ENCODE results near the gene TMEM154. TPM values are rescaled to one million over a fixed set of nuclear protein-coding genes. Genes with fewer than 3 reads are reported as not detected.
A peak's percentile ranks its signal among the peaks of the same experiment; 100 is the strongest.

The TMEM154 gene
- total RNA-seq, 1 experiment from 2014 or later: 34.5 TPM

DNA sequence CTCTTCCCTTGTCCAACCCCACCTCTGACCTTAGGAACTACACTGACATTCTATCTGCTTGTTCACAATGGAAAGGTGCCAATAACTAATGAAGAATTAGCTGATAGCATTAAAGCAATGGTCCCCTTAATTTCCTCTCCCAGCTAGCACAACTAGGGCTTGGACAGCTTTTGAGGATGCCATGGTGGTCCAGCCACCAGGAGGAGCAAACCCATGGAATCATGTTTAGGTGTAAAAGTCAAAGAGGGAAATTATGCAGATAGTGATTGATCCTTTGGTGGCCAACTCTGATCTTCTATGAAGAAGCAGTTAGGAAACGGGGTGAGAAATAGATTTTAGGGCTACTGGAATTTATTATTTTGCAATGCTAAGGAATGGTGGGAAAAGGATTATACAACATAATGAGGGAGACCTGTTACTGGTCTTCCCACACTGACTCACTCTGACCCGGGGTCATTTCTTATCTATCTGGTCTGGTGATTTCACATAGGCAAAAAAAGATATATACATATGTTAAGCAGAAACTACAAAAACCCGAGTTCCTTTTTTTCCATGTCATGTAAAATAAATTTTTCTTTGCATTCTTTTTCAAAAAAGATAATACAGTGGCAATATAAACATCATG is 98.1 kb downstream of the TMEM154 start:
- no peak overlapping the region for H3K4me2 ChIP-seq
- no peak overlapping the region for H3K4me3 ChIP-seq
- no peaks in the 10 kb centered on the region for H3F3A ChIP-seq (ENCODE audit: insufficient read depth, low read depth)
- no peaks in the 10 kb centered on the region for H3K27me3 ChIP-seq (ENCODE audit: insufficient read depth, low read depth)
- no peak overlapping the region for H2AFZ ChIP-seq
- TF ChIP-seq, protein P1, sequence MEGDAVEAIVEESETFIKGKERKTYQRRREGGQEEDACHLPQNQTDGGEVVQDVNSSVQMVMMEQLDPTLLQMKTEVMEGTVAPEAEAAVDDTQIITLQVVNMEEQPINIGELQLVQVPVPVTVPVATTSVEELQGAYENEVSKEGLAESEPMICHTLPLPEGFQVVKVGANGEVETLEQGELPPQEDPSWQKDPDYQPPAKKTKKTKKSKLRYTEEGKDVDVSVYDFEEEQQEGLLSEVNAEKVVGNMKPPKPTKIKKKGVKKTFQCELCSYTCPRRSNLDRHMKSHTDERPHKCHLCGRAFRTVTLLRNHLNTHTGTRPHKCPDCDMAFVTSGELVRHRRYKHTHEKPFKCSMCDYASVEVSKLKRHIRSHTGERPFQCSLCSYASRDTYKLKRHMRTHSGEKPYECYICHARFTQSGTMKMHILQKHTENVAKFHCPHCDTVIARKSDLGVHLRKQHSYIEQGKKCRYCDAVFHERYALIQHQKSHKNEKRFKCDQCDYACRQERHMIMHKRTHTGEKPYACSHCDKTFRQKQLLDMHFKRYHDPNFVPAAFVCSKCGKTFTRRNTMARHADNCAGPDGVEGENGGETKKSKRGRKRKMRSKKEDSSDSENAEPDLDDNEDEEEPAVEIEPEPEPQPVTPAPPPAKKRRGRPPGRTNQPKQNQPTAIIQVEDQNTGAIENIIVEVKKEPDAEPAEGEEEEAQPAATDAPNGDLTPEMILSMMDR (conservative IDR thresholded peaks at IDR 0.05): no peak
- TF ChIP-seq EZH2 (IDR thresholded peaks at IDR 0.05; ENCODE audit: low read depth): no peak
- no peaks in the 10 kb centered on the region for H3K9me3 ChIP-seq (ENCODE audit: insufficient read depth, low read depth)
- DNase-seq: peak in 1 of 2 experiments; percentile 41
- H3K9me2 ChIP-seq (ENCODE audit: insufficient read depth): no peaks in the 10 kb centered on the region
- BruUV-seq (replicated peaks): no TSS peak
- intact Hi-C loops (cut with micrococcal nuclease; ENCODE audit: unreplicated experiment): no loop called here
- ChIA-PET CTCF (interaction anchor here (0.6 kb wide), 1 partner anchor 26 kb away, joined by 5 read pairs; no protein-coding TSS in a partner anchor), POLR2A (ENCODE audit: unreplicated experiment) (no interaction called here)
- H3K36me3 ChIP-seq (ENCODE audit: low read depth): no peaks in the 10 kb centered on the region
- H3K27ac ChIP-seq: no peak overlapping the region
- no peaks in the 10 kb centered on the region for H3K79me2 ChIP-seq (ENCODE audit: low read depth)
- H4K20me1 ChIP-seq (ENCODE audit: insufficient read depth): no peaks in the 10 kb centered on the region
- no peaks in the 10 kb centered on the region for H3K4me1 ChIP-seq (replicated peaks; ENCODE audit: insufficient read depth)

- Histone ChIP-seq H3K79me2 (ENCODE audit: low read depth) (no peaks in the 10 kb centered on the region), H2AFZ (no peak overlapping the region), H3K36me3 (ENCODE audit: low read depth) (no peaks in the 10 kb centered on the region), H3K27me3 (ENCODE audit: insufficient read depth, low read depth) (no peaks in the 10 kb centered on the region), H3K9me3 (ENCODE audit: insufficient read depth, low read depth) (no peaks in the 10 kb centered on the region), H3K9me2 (ENCODE audit: insufficient read depth) (no peaks in the 10 kb centered on the region), H3F3A (ENCODE audit: insufficient read depth, low read depth) (no peaks in the 10 kb centered on the region), H3K4me1 (replicated peaks; ENCODE audit: insufficient read depth) (no peaks in the 10 kb centered on the region), H4K20me1 (ENCODE audit: insufficient read depth) (no peaks in the 10 kb centered on the region), H3K4me2 (no peak overlapping the region), H3K27ac (no peak overlapping the region), H3K4me3 (no peak overlapping the region)
- CTCF ChIA-PET: no interaction called here
- TF ChIP-seq EZH2 (IDR thresholded peaks at IDR 0.05; ENCODE audit: low read depth): no peak
- TF ChIP-seq, protein P1 (conservative IDR thresholded peaks at IDR 0.05): no peak
- no peak for DNase-seq
- BruUV-seq (replicated peaks): no TSS peak
- intact Hi-C loops (cut with micrococcal nuclease; ENCODE audit: unreplicated experiment): no loop called here
- POLR2A ChIA-PET (ENCODE audit: unreplicated experiment): no interaction called here
Measured at GRCh38 chr4:152579916-152580315, 99.9 kb downstream of the TMEM154 start.

GRCh38 chr4:152579107-152579764 is 100.6 kb downstream of the TMEM154 start:
- H3K36me3 ChIP-seq (ENCODE audit: low read depth): no peaks in the 10 kb centered on the region
- H3K9me3 ChIP-seq (ENCODE audit: insufficient read depth, low read depth): no peaks in the 10 kb centered on the region
- no peaks in the 10 kb centered on the region for H3F3A ChIP-seq (ENCODE audit: insufficient read depth, low read depth)
- no peak for DNase-seq
- H4K20me1 ChIP-seq (ENCODE audit: insufficient read depth): no peaks in the 10 kb centered on the region
- no peak overlapping the region for H3K27ac ChIP-seq
- POLR2A ChIA-PET (ENCODE audit: unreplicated experiment): interaction anchor here (0.7 kb wide), 1 partner anchor 321 kb away, joined by 3 read pairs; no protein-coding TSS in a partner anchor
- H3K4me3 ChIP-seq: no peak overlapping the region
- H3K9me2 ChIP-seq (ENCODE audit: insufficient read depth): no peaks in the 10 kb centered on the region
- intact Hi-C loops (cut with micrococcal nuclease; ENCODE audit: unreplicated experiment): no loop called here
- no peaks in the 10 kb centered on the region for H3K27me3 ChIP-seq (ENCODE audit: insufficient read depth, low read depth)
- no peak overlapping the region for H3K4me2 ChIP-seq
- TF ChIP-seq EZH2 (IDR thresholded peaks at IDR 0.05; ENCODE audit: low read depth): no peak
- TF ChIP-seq, protein P1 (conservative IDR thresholded peaks at IDR 0.05): no peak
- no peak overlapping the region for H2AFZ ChIP-seq
- CTCF ChIA-PET: no interaction called here
- no peaks in the 10 kb centered on the region for H3K79me2 ChIP-seq (ENCODE audit: low read depth)
- H3K4me1 ChIP-seq (replicated peaks; ENCODE audit: insufficient read depth): no peaks in the 10 kb centered on the region
- no TSS peak for BruUV-seq (replicated peaks)
